AML-193 (cell line): Measurements from ENCODE around the gene KLHL3.
A peak's percentile ranks its signal among the peaks of the same experiment; 100 is the strongest.

Source experiments
- DNase-seq, 2 experiments: peaks; one replicate each; lab custom pipeline; 2025; lab: John Stamatoyannopoulos, UW

Gene KLHL3

GRCh38 chr5:137633896-137634295 is 102.0 kb downstream of the KLHL3 start:
- DNase-seq: no peak

DNA sequence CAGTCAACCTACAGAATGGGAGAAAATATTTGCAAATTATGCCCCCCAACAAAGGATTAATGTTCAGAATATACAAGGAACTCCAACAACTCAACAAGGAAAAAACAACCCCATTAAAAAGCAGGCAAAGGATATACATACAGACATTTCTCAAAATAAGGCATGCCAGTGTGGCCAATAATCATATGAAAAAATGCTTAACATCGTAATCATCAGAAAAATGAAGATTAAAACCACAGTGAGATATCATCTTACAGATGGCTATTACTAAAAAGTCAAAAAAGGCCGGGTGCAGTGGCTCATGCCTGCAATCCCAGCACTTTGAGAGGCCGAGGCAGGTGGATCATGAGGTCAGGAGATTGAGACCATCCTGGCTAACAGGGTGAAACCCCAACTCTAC is 103.2 kb downstream of the KLHL3 start:
- DNase-seq: no peak

DNA sequence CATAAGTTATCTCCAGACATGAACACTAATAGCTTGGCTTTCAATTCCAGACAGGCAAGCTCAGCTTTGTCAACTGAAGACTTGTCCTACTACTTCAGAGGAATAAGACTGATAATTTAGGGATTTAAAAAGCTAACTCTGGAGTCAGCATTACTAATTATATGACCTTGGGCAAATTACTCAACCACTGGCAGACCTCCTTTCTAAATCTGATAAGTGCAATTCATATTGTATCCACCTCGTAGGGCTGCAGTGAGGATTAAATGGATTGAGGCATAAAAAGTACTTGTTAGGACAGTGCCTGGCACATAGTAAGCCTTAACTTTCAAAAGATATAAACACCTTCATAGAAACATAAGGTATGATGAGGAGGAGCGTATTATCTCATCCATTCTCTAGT is 104.4 kb downstream of the KLHL3 start:
- DNase-seq: no peak

- no peak for DNase-seq
Observed at GRCh38 chr5:137630972-137631370, 104.9 kb downstream of the KLHL3 start.

DNA sequence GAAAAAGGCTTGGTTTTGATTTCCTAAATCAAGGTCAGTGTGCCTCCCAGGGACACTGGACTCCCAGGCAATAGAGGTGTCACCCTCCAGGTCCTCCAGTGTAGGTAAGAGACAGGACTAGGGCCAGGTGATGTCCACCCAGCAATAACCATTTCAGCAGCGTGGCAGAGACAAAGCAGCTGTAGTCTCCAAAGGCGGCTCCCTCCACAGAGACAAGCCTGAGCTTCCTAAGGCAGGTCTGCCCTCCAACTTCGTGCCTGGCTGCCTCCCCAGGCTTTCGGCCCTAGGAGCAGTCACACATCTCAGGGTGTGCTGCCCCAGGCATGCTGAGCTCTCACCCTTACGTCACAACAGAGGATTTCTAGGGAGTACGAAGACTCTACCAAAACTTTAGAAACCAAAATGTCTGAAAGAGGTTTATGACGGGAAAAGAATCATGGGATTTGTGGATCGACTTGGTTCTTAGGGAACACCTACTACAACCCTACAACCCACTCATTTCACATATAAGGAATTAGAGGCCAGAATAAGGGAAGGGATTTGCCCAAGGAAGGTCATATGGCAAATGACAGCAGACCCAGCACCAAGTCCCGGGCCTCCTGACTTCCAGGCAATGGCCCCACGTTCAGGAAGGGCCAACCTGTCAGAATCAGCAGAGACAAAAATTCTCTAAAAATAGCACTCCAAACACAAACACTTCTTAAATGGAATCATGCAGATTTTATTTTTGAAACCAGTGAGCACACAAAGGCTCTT is 105.5 kb downstream of the KLHL3 start:
- no peak for DNase-seq

GRCh38 chr5:137629646-137630045 is 106.2 kb downstream of the KLHL3 start:
- peak; percentile 51 to 60 for DNase-seq

GRCh38 chr5:137627706-137628105 is 108.2 kb downstream of the KLHL3 start:
- DNase-seq: no peak

DNA sequence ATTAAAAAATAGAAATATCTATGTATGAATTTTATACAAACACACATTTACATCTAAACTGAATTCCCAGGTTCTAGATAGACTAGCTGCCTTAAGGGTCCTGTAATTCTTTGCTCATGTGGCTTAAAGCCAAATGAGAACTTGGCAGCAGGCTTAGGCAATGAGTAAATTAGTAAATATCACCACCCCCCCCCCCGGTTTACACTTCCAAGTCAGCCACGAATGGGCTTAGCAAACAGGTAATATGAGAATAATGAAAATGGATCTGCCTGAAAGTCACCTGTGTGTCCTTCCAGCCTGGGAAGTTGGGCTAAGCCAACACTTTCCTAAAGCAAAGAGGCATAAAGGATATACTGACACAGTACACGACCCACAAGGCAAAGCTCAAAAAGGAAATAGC is 108.6 kb downstream of the KLHL3 start:
- DNase-seq: no peak

GRCh38 chr5:137624786-137625349 is 111.0 kb downstream of the KLHL3 start:
- DNase-seq: no peak

DNA sequence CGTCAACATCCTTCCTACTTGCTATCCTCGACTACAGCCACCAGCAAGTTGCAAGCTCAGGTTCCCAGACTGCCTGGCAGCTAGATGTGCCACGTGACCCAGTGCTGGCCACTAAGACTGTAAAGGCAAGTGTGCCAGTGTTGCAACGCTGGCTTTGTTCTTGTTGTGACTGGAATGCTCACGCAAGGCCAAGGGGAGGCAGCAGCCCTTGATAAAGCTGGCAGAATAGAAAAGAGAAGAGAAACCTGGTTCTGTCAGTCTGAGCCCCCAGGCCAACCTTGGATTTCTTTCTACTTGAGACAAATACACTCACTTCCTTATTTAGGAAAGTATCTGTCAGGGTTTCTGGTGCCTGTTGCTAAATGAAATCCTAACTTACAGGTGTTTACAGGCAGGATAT is 113.0 kb downstream of the KLHL3 start:
- DNase-seq: peak in 1 of 2 experiments; percentile 24

- no peak for DNase-seq
Observed at GRCh38 chr5:137621861-137622823, 113.7 kb downstream of the KLHL3 start.

DNA sequence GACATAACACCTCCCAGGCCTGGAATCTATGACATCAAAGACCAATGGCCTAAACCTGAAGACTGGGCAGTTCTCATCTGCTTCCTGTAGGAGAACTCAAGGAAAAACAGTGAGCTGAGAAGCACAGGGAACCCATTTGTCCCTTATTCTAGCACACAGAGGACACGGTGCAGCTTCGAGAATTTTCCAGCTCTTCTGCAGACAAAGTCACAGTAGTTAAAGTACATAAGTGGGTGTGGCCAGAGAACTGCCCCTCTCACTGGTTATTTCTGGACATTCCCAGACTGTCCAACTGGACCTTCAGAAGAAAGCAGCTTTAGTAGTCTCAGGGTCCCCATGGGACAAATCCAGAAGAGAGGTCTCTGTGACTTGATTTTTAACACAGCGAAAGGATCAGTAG is 114.6 kb downstream of the KLHL3 start:
- DNase-seq: no peak

- DNase-seq: no peak
Observed at GRCh38 chr5:137619191-137619870, 116.6 kb downstream of the KLHL3 start.

DNA sequence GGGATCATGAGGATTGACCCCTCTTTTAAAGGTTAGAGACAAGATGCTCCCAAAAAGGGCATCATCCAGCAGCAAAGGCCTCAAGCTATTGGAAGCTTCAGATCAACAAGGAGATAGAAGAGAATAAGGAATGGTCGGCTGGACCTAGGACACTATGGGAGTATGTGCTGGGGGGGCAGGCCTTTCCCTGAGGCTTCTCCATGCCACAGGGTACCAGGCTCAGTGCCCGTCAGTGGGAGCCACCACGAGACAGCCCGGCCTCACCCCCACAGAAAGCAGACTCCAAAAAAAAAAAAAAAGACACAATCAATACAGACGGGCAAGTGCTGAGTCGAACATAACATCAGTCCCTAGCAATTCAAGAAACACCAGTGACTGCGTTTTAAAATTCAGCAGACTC is 117.4 kb downstream of the KLHL3 start:
- no peak for DNase-seq

- DNase-seq: no peak
Observed at GRCh38 chr5:137617528-137618205, 118.2 kb downstream of the KLHL3 start.

- no peak for DNase-seq
Observed at GRCh38 chr5:137616046-137616445, 119.8 kb downstream of the KLHL3 start.

DNA sequence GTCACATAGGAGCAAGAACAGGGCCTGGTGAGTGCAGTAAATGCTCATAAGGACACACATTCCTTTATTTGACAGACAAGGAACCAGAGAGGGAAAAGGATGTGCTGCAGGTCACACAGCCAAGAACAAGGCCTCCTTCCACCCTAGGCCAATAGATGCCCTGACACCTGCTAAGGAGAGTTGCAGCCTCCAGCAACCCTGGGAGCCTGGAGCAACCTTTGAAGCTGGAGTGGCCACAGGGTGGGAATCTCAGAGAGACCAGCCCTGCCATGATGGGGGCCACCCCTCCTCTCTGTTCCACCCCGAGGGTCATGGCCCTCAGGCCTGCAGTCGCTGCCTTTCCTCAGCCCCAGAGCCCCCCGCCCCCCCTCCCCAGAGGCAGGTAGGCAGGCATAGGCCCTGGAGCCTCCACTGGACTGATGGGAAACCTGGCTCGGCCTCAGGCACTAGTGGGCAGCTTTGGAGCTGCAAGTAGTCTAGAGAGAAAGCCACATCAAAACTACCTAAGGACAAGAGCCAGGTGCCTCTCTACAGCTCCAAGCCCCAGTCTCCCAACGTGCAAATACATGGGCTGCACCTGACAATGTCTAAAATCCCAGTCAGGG is 120.6 kb downstream of the KLHL3 start:
- no peak for DNase-seq

- DNase-seq: peak; percentile 90
Observed at GRCh38 chr5:137613554-137614265, 122.2 kb downstream of the KLHL3 start.

GRCh38 chr5:137612576-137612975 is 123.3 kb downstream of the KLHL3 start:
- DNase-seq: no peak

- no peak for DNase-seq
Observed at GRCh38 chr5:137611794-137612435, 124.0 kb downstream of the KLHL3 start.
